Keratinocyte (primary cell): ENCODE results near the gene GALNT14. TPM values are rescaled to one million over a fixed set of nuclear protein-coding genes. Genes with fewer than 3 reads are reported as not detected.

Source experiments
- DNase-seq: peaks from one replicate; pipeline ENCODE4 v3.0.0-alpha.2; 2011; ENCODE audit warnings: low read depth, missing footprints, low spot score
- FAIRE-seq: peaks from 2 replicates; lab custom pipeline; 2011; peaks lifted over from hg19 to GRCh38; lab: Jason Lieb, UNC
- H2AFZ ChIP-seq: 2 replicates; pipeline ENCODE4 v1.6.0; 2012; ENCODE audit warnings: low read length, control low read depth, inconsistent platforms; ENCODE audit not compliant: control insufficient read depth
- H3K27ac ChIP-seq: 2 replicates; pipeline ENCODE4 v1.5.1; 2011; ENCODE audit warnings: low read length; ENCODE audit not compliant: control insufficient read depth, insufficient read depth
- H3K27me3 ChIP-seq: 3 replicates; pipeline ENCODE4 v1.6.0; 2011; ENCODE audit warnings: low read length; ENCODE audit not compliant: control insufficient read depth, insufficient read depth; ENCODE audit errors: extremely low read depth
- H3K36me3 ChIP-seq, 2 experiments: 2 replicates in 1 of 2; 3 replicates in 1 of 2; pipeline ENCODE4 v1.5.1; 2011; ENCODE audit warnings: low read length in 2 of 2, mild to moderate bottlenecking in 1 of 2; ENCODE audit not compliant: control insufficient read depth in 2 of 2, insufficient read depth in 2 of 2; ENCODE audit errors: extremely low read depth in 1 of 2
- H3K4me1 ChIP-seq: 3 replicates; pipeline ENCODE4 v1.5.1; 2011; ENCODE audit warnings: low read length; ENCODE audit not compliant: control insufficient read depth, insufficient read depth; ENCODE audit errors: extremely low read depth
- H3K4me2 ChIP-seq: 3 replicates; pipeline ENCODE4 v1.6.0; 2011; ENCODE audit warnings: low read depth, low read length; ENCODE audit not compliant: control insufficient read depth, insufficient read depth; ENCODE audit errors: extremely low read depth
- H3K4me3 ChIP-seq, 3 experiments: fragments of 200-600 bp in 1 of 3; sonication (generic) in 1 of 3; 2 replicates in 2 of 3; 3 replicates in 1 of 3; pipeline ENCODE4 v1.5.1; 2011 to 2016; ENCODE audit warnings: low read length in 3 of 3, mild to moderate bottlenecking in 3 of 3, control low read depth in 2 of 3, inconsistent platforms in 1 of 3, low read depth in 1 of 3, mixed read lengths in 1 of 3, mixed run types in 1 of 3, moderate library complexity in 1 of 3; ENCODE audit not compliant: control insufficient read depth in 2 of 3, insufficient read depth in 2 of 3; ENCODE audit errors: extremely low read depth in 1 of 3
- H3K79me2 ChIP-seq: 2 replicates; pipeline ENCODE4 v1.6.0; 2012; ENCODE audit warnings: low read length; ENCODE audit not compliant: control insufficient read depth, insufficient read depth
- H3K9ac ChIP-seq: 3 replicates; pipeline ENCODE4 v1.6.0; 2011; ENCODE audit warnings: low read length; ENCODE audit not compliant: control insufficient read depth, insufficient read depth; ENCODE audit errors: extremely low read depth
- H3K9me1 ChIP-seq: 3 replicates; pipeline ENCODE4 v1.6.0; 2011; ENCODE audit warnings: low read length; ENCODE audit not compliant: control insufficient read depth, insufficient read depth; ENCODE audit errors: extremely low read depth
- H3K9me3 ChIP-seq: 2 replicates; pipeline ENCODE4 v1.5.1; 2012; ENCODE audit warnings: low read depth, low read length; ENCODE audit not compliant: control insufficient read depth
- H4K20me1 ChIP-seq: 3 replicates; pipeline ENCODE4 v1.6.0; 2011; ENCODE audit warnings: low read length; ENCODE audit not compliant: control insufficient read depth, insufficient read depth; ENCODE audit errors: extremely low read depth
- EZH2 ChIP-seq: IDR thresholded peaks from one replicate; pipeline ENCODE4 v1.6.1; 2012; ENCODE audit warnings: inconsistent platforms, mild to moderate bottlenecking, low read length, moderate library complexity
- dilution Hi-C: fragments of 300-500 bp; cut with MboI; formaldehyde crosslinking; loops from one replicate; pipeline ENCODE4 v1.7.0; 2020; ENCODE audit warnings: low sequenced_read_pairs; ENCODE audit not compliant: extremely low pct_ligation_motif_present
- polyA plus RNA-seq, 5 experiments: library from polyadenylated mRNA; depleted of rRNA in 3 of 5; stranded (reverse) in 3 of 5; stranded (forward) in 1 of 5; unstranded in 1 of 5; fragments of >200 nt; gene quantifications; 1 replicate in 1 of 5; 2 replicates in 3 of 5; 3 replicates in 1 of 5; pipeline versions ENCODE4 v1.2.1 to v1.2.3, GENCODE V29; 2011 to 2012; ENCODE audit warnings: missing spikeins in 2 of 5, low read depth in 1 of 5, low replicate concordance in 1 of 5
- TF ChIP-seq, protein P1 (sequence below), 3 experiments: IDR thresholded peaks in 1 of 3; conservative IDR thresholded peaks in 1 of 3; optimal IDR thresholded peaks in 1 of 3; 2 replicates in 2 of 3; 3 replicates in 1 of 3; pipeline versions ENCODE3 to v1.5.1; 2011; ENCODE audit warnings: low read length in 3 of 3, mild to moderate bottlenecking in 3 of 3, moderate library complexity in 2 of 3, control low read depth in 1 of 3, inconsistent platforms in 1 of 3; ENCODE audit not compliant: insufficient read depth in 2 of 3; ENCODE audit errors: extremely low read depth in 1 of 3

Gene GALNT14
- polyA plus RNA-seq, 1 donor (not counting 4 experiments of a cell fraction or from before 2014, with no cell fraction given) = 27.4 TPM

GRCh38 chr2:31000970-31001369 is 137.3 kb downstream of the GALNT14 start:
- no peak for DNase-seq
- Histone ChIP-seq H3K9me1 (no peaks in the 10 kb centered on the region), H3K9ac (no peak overlapping the region), H4K20me1 (no peaks in the 10 kb centered on the region), H3K4me1 (no peaks in the 10 kb centered on the region), H3K27me3 (no peaks in the 10 kb centered on the region), H3K79me2 (no peaks in the 10 kb centered on the region), H3K27ac (no peak overlapping the region), H2AFZ (no peak overlapping the region), H3K4me3 (no peak overlapping the region), H3K4me2 (no peak overlapping the region), H3K36me3 (no peaks in the 10 kb centered on the region), H3K9me3 (no peaks in the 10 kb centered on the region)
- no peak for FAIRE-seq
- TF ChIP-seq EZH2 = no peak
- TF ChIP-seq, protein P1, sequence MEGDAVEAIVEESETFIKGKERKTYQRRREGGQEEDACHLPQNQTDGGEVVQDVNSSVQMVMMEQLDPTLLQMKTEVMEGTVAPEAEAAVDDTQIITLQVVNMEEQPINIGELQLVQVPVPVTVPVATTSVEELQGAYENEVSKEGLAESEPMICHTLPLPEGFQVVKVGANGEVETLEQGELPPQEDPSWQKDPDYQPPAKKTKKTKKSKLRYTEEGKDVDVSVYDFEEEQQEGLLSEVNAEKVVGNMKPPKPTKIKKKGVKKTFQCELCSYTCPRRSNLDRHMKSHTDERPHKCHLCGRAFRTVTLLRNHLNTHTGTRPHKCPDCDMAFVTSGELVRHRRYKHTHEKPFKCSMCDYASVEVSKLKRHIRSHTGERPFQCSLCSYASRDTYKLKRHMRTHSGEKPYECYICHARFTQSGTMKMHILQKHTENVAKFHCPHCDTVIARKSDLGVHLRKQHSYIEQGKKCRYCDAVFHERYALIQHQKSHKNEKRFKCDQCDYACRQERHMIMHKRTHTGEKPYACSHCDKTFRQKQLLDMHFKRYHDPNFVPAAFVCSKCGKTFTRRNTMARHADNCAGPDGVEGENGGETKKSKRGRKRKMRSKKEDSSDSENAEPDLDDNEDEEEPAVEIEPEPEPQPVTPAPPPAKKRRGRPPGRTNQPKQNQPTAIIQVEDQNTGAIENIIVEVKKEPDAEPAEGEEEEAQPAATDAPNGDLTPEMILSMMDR (optimal IDR thresholded peaks at IDR 0.05 in 1 of 3, IDR thresholded peaks at IDR 0.05 in 1 of 3, conservative IDR thresholded peaks at IDR 0.05 in 1 of 3; ENCODE audit: extremely low read depth in 1 of 3, insufficient read depth in 2 of 3, low read length in 3 of 3) = no peak
- dilution Hi-C loops = no loop called here

DNA sequence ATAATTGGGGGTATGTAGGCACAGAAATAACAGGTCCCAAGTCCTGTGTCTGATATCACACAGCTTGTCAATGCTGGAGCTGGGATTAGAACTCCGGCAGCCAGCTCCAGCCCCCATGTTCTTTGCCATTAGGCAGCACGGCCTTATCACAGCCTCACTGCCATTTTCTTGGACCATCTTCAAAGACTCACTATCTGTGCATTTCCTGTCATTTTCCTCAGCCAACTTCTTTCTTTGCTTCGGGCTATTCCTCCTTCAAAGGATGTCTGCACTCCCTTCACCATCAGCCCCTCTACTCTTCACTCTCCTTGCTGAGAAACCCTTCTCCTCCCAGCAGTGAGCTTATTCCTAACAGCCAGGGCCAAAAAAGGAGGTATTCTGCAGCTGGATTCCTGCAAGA is 139.6 kb downstream of the GALNT14 start:
- FAIRE-seq = no peak
- H3K9me3 ChIP-seq = no peaks in the 10 kb centered on the region
- no peaks in the 10 kb centered on the region for H3K9me1 ChIP-seq
- H3K27me3 ChIP-seq = no peaks in the 10 kb centered on the region
- H3K36me3 ChIP-seq = no peaks in the 10 kb centered on the region
- H3K4me1 ChIP-seq = no peaks in the 10 kb centered on the region
- dilution Hi-C loops = no loop called here
- H3K27ac ChIP-seq = no peak overlapping the region
- no peak overlapping the region for H3K4me3 ChIP-seq
- H3K4me2 ChIP-seq = no peak overlapping the region
- no peaks in the 10 kb centered on the region for H3K79me2 ChIP-seq
- no peaks in the 10 kb centered on the region for H4K20me1 ChIP-seq
- H3K9ac ChIP-seq = no peak overlapping the region
- TF ChIP-seq EZH2 = no peak
- TF ChIP-seq, protein P1 (optimal IDR thresholded peaks at IDR 0.05 in 1 of 3, IDR thresholded peaks at IDR 0.05 in 1 of 3, conservative IDR thresholded peaks at IDR 0.05 in 1 of 3; ENCODE audit: extremely low read depth in 1 of 3, insufficient read depth in 2 of 3, low read length in 3 of 3) = no peak
- no peak for DNase-seq
- H2AFZ ChIP-seq = no peak overlapping the region
